Smooth muscle cell of the pulmonary artery (primary cell): ENCODE measurements around the gene CCM2. TPM values are rescaled to one million over a fixed set of nuclear protein-coding genes. Genes with fewer than 3 reads are reported as not detected.

ENCODE experiments used
- total RNA-seq: library from RNA; depleted of rRNA; stranded (reverse); fragments of >200 nt; gene quantifications from 2 replicates; pipeline ENCODE4 v1.2.3, GENCODE V29; 2014

Gene CCM2
- 54.4 and 63.4 TPM in 2 replicates for total RNA-seq

DNA sequence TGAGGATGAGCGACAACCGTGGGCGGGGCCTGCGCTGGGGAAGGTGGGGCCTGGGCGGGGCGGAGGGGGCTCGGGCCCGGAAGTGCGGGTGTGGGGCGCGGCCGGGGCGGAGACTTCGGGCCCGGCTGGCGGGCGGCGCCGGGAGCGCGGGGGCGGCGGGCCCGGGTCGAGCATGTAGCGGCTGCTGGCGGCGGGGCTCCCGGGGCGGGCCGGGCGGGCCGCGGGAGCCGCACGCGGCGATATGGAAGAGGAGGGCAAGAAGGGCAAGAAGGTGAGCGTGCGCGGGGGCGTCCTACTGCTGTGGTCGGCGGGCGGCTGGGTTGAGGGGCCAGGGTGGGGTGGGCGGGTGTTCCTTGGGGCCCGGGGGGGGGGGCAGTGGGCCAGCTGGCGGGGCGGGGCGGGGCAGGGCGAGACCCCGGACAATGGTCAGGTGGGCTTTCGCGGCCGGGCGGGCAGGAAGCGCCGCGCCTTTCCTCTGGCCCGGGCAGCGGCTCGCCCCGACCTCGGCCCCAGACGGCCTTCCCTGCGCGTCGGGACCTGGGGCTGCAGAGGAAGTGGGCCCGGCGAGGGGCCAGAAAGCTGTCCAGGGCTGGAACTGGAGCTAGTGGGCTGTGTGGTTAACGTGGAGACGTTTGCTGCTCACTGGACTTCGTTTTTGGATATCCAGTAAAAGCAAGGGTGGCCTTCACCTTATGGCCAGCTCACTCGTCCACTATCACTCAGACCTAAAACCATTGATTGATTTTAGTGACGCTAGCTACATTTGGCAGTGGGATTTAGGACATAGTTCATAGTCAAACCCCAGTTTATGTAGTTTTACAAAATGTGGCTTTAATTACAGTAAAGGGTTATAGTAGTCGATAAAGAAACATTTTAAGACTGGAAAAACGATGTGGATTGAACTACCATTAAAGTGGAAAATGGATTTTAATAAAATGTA lies at the start of gene CCM2:
CCM2 (plus strand) TSS at position 109 of the 940 bp plus-strand sequence; CDS start at position 242, 133 bp downstream.

GRCh38 chr7:44978511-44979366 lies 21.3 kb upstream of the CCM2 start, which contains the start of gene MYO1G:
Gene MYO1G, minus strand, starts transcription at chr7:44979015. Its CDS starts 54 bp downstream, at chr7:44978961.

GRCh38 chr7:45088821-45089340 lies 88.9 kb downstream of the CCM2 start, which contains the start of gene NACAD:
Gene NACAD, minus strand, starts transcription at chr7:45088969. Its CDS starts 75 bp downstream, at chr7:45088894.

GRCh38 chr7:45111298-45112223 lies 111.6 kb downstream of the CCM2 start, which contains the start of gene TBRG4:
Gene TBRG4, minus strand, starts transcription at chr7:45111697. Its CDS starts 2,460 bp downstream, at chr7:45109237.

Other genes with a start within 250 kb of the CCM2 start
- gene PPIA, start 203.5 kb upstream of the CCM2 start, total RNA-seq: 1,313 and 1,554 TPM in 2 replicates
- gene H2AZ2, start 152.1 kb upstream of the CCM2 start, total RNA-seq: 137 and 188 TPM in 2 replicates
- gene PURB, start 114.7 kb upstream of the CCM2 start, total RNA-seq: 25.1 and 26.6 TPM in 2 replicates
- 0.07 TPM in 2 replicates for gene MYO1G, start 21.2 kb upstream of the CCM2 start, total RNA-seq
- gene NACAD, start 88.8 kb downstream of the CCM2 start, total RNA-seq: 3.8 and 4.2 TPM in 2 replicates
- 48.0 and 70.1 TPM in 2 replicates for gene TBRG4, start 111.5 kb downstream of the CCM2 start, total RNA-seq
- not detected in 2 replicates for gene RAMP3, start 157.6 kb downstream of the CCM2 start, total RNA-seq